ENCODE results near the gene SLC7A11. TPM values are rescaled to one million over a fixed set of nuclear protein-coding genes. Genes with fewer than 3 reads are reported as not detected.

The SLC7A11 gene
- total RNA-seq, 4 donors from 2014 or later = 0.61 to 1.2 (median 0.73) TPM

DNA sequence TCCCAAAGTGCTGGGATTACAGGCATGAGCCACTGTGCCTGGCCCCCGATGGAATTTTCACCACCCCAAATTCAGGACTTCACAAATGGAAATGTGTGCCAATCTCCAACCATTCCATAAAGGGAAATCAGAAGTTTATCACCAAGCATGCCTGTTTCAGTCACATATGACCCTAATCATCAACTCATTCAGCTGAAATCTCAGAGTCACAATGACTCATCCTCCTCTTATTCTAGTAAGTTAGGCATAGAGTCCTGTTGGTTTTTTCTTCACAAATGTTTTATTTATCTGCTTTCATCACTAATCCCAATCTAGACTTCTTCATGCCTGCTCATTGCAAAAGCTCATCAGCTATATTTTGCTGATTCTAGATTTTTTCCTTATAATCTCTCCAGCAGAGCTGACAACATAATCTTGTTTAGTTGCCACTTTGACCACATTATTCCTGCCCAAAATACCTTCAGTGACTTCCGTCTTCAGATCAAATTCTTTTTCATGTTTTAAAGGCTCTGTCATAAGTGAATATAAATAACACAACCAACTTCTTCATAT is 83.3 kb downstream of the SLC7A11 start:
- H3K4me3 ChIP-seq (ENCODE audit: low read depth, poor library complexity, severe bottlenecking) = no peak overlapping the region
- DNase-seq (ENCODE audit: low spot score in 2 of 2) = no peak
- 82 to 96% methylated on average over 2 of the region's 2 CpGs for WGBS, 2 donors
- no peak for TF ChIP-seq POLR2A (IDR thresholded peaks at IDR 0.05)
- TF ChIP-seq, protein P1, sequence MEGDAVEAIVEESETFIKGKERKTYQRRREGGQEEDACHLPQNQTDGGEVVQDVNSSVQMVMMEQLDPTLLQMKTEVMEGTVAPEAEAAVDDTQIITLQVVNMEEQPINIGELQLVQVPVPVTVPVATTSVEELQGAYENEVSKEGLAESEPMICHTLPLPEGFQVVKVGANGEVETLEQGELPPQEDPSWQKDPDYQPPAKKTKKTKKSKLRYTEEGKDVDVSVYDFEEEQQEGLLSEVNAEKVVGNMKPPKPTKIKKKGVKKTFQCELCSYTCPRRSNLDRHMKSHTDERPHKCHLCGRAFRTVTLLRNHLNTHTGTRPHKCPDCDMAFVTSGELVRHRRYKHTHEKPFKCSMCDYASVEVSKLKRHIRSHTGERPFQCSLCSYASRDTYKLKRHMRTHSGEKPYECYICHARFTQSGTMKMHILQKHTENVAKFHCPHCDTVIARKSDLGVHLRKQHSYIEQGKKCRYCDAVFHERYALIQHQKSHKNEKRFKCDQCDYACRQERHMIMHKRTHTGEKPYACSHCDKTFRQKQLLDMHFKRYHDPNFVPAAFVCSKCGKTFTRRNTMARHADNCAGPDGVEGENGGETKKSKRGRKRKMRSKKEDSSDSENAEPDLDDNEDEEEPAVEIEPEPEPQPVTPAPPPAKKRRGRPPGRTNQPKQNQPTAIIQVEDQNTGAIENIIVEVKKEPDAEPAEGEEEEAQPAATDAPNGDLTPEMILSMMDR (IDR thresholded peaks at IDR 0.05) = no peak
- intact Hi-C loops (cut with DNase I; ENCODE audit: low total_unique reads) = no loop called here

DNA sequence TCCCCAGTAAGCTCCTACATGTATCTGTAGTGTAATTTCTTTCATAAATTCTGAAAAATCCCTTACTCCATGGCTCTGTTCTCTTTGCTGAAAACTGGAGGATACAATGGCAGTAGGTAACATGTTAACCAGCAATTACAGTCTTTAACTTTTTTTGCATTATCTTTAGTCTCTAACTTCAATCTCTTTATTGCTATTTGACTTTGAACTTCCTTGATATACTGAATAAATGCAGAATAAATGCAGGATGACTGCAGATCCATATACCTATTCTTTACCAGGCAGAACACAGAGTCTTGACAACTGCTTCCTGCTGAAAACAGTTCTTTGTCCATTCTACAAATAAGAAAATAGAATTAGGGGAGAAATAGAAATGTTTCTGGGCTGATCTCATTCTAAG is 101.3 kb downstream of the SLC7A11 start:
- TF ChIP-seq, protein P1 (IDR thresholded peaks at IDR 0.05) = no peak
- no peak for TF ChIP-seq POLR2A (IDR thresholded peaks at IDR 0.05)
- intact Hi-C loops (cut with DNase I; ENCODE audit: low total_unique reads) = no loop called here
- H3K4me3 ChIP-seq (ENCODE audit: low read depth, poor library complexity, severe bottlenecking) = no peak overlapping the region
- no peak for DNase-seq (ENCODE audit: low spot score in 2 of 2)

DNA sequence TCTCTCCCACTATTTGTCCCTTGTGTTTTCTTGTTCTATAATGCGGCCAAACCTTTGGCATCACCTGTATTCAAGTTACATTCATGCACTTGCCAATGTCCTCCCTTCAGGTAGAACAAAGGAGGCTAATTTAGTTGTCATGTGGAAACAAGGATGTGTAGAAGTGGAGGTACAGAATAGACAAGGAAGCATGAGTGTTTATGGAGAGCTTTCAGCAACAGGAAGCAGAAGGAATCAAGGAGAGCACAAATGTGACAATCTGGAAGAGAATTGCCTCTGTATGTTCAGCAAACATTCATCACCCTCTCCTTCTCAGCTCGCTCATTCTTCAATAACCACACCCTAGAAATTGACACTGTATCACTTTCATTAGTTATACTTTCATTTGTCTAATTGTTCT is 103.4 kb downstream of the SLC7A11 start:
- 77 to 79% methylated on average over 2 of the region's 2 CpGs for WGBS, 2 donors
- no peak for DNase-seq (ENCODE audit: low spot score in 2 of 2)
- TF ChIP-seq POLR2A (IDR thresholded peaks at IDR 0.05) = no peak
- TF ChIP-seq, protein P1 (IDR thresholded peaks at IDR 0.05) = no peak
- no peak overlapping the region for H3K4me3 ChIP-seq (ENCODE audit: low read depth, poor library complexity, severe bottlenecking)
- intact Hi-C loops (cut with DNase I; ENCODE audit: low total_unique reads) = no loop called here

DNA sequence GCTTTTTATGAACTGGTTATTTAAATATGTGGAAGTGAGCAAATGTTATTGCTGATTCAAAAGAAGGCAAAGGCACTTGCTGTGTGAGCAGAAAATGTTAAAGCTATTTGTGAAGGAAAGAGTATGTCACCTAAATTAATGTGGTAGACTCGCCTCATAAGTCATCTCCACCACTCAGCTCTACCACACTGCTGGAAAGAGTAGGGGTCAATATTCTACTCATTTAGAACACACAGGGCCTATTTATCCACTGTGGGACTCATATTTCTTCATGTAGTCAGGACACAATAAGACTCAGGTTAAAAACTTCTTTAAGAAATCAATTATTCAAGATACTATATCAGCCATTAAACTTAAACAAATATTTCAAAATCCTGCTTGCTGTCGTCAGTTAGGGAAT is 106.5 kb downstream of the SLC7A11 start:
- intact Hi-C loops (cut with DNase I; ENCODE audit: low total_unique reads) = no loop called here
- H3K4me3 ChIP-seq (ENCODE audit: low read depth, poor library complexity, severe bottlenecking) = no peak overlapping the region
- WGBS, 2 donors = 80 to 89% methylated on average over 2 of the region's 2 CpGs
- no peak for DNase-seq (ENCODE audit: low spot score in 2 of 2)
- no peak for TF ChIP-seq POLR2A (IDR thresholded peaks at IDR 0.05)
- TF ChIP-seq, protein P1 (IDR thresholded peaks at IDR 0.05) = no peak

DNA sequence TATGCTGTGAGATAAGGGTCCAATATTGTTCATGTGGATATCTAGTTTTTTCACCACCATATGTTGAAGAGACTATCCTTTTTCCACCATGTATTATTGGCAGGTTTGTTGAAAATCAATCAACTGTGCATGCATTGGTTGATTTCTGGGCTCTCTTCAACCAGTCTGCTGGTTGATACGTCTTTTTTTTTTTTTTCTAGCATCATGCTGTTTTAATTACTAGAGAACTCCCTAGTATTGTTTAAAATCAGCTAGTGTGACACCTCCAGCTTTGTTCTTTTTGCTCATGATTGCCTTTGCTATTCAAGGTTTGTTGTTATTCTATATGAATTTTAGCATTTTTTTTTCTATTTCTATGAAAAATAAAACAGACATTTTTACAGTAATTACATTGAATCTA is 123.9 kb downstream of the SLC7A11 start:
- H3K4me3 ChIP-seq (ENCODE audit: low read depth, poor library complexity, severe bottlenecking) = no peak overlapping the region
- DNase-seq (ENCODE audit: low spot score in 2 of 2) = no peak
- 63 to 78% methylated on average over 1 of the region's 1 CpG for WGBS, 2 donors
- intact Hi-C loops (cut with DNase I; ENCODE audit: low total_unique reads) = no loop called here
- TF ChIP-seq, protein P1 (IDR thresholded peaks at IDR 0.05) = no peak
- no peak for TF ChIP-seq POLR2A (IDR thresholded peaks at IDR 0.05)

DNA sequence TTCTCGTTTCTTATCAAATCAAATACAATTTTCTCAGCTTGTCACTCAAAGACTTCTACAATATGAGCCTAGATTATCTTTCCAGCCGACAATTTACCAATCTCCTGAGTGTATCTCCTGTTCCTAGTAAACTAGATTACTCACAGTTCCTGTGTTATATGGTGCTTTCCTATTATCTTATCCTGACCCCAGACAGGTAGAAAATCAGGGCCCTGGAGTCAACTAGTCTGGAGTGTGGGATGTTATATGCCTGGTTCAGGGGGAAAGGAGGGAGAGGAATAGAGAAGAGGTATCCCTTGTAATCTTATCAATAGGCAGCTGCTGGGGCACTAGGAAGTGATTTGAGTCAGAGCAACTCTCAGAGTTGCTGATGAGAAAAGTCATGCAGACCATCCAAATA is 127.1 kb downstream of the SLC7A11 start:
- no peak for TF ChIP-seq POLR2A (IDR thresholded peaks at IDR 0.05)
- TF ChIP-seq, protein P1 (IDR thresholded peaks at IDR 0.05) = no peak
- H3K4me3 ChIP-seq (ENCODE audit: low read depth, poor library complexity, severe bottlenecking) = no peak overlapping the region
- 87 to 91% methylated on average over 2 of the region's 2 CpGs for WGBS, 2 donors
- intact Hi-C loops (cut with DNase I; ENCODE audit: low total_unique reads) = no loop called here
- DNase-seq (ENCODE audit: low spot score in 2 of 2) = no peak

All from lower leg skin (tissue), 4 donors.